SK-N-SH treated with all-trans-retinoic acid at 6 μM for 48 hours (cell line): Measurements from ENCODE around the gene DPP7.

Experiments
- ATAC-seq: fragments of 200-7000 bp; cut with Tn5 transposase; 3 replicates; pipeline ENCODE4 v1.9.1; 2020; ENCODE audit warnings: mild to moderate bottlenecking, moderate library complexity
- ARNTL ChIP-seq: fragments of 450-650 bp; formaldehyde crosslinking; IDR thresholded peaks from 2 replicates; pipeline ENCODE4 v1.5.0; 2020; ENCODE audit warnings: low read depth, mild to moderate bottlenecking, moderate library complexity, borderline replicate concordance
- CSDC2 ChIP-seq: fragments of 250-450 bp; sonication (Bioruptor Pico); IDR thresholded peaks from 2 replicates; pipeline ENCODE4 v1.5.0; 2020; ENCODE audit warnings: mild to moderate bottlenecking, moderate library complexity
- CSRNP3 ChIP-seq: fragments of 250-450 bp; sonication (Bioruptor Pico); IDR thresholded peaks from 2 replicates; pipeline ENCODE4 v1.5.1; 2021; ENCODE audit warnings: mild to moderate bottlenecking, moderate library complexity
- ESRRG ChIP-seq: fragments of 250-450 bp; sonication (Bioruptor Pico); IDR thresholded peaks from 2 replicates; pipeline ENCODE4 v1.6.1; 2021; ENCODE audit warnings: mild to moderate bottlenecking
- GLIS3 ChIP-seq: fragments of 250-450 bp; sonication (Bioruptor Pico); IDR thresholded peaks from 2 replicates; pipeline ENCODE4 v1.5.0; 2020; ENCODE audit warnings: mild to moderate bottlenecking, moderate library complexity
- PATZ1 ChIP-seq: fragments of 250-450 bp; sonication (Bioruptor Pico); IDR thresholded peaks from 2 replicates; pipeline ENCODE4 v1.8.0; 2020; ENCODE audit warnings: mild to moderate bottlenecking, moderate library complexity, borderline replicate concordance
- POU6F1 ChIP-seq: fragments of 250-450 bp; sonication (Bioruptor Pico); IDR thresholded peaks from 2 replicates; pipeline ENCODE4 v1.8.0; 2021; ENCODE audit warnings: low read depth, mild to moderate bottlenecking, moderate library complexity, borderline replicate concordance
- PPARA ChIP-seq: fragments of 250-450 bp; sonication (Bioruptor Pico); IDR thresholded peaks from 2 replicates; pipeline ENCODE4 v1.5.0; 2020; ENCODE audit warnings: mild to moderate bottlenecking, borderline replicate concordance
- RARB ChIP-seq: fragments of 250-450 bp; sonication (Bioruptor Pico); IDR thresholded peaks from 2 replicates; pipeline ENCODE4 v1.8.0; 2021; ENCODE audit warnings: mild to moderate bottlenecking, moderate library complexity
- TCF4 ChIP-seq: fragments of 250-450 bp; sonication (Bioruptor Pico); IDR thresholded peaks from 2 replicates; pipeline ENCODE4 v1.8.0; 2021; ENCODE audit warnings: mild to moderate bottlenecking, moderate library complexity, borderline replicate concordance
- TOX ChIP-seq: fragments of 250-450 bp; sonication (Bioruptor Pico); IDR thresholded peaks from 2 replicates; pipeline ENCODE4 v1.8.0; 2021; ENCODE audit warnings: mild to moderate bottlenecking, moderate library complexity, borderline replicate concordance
- TSHZ2 ChIP-seq: fragments of 250-450 bp; sonication (Bioruptor Pico); IDR thresholded peaks from 2 replicates; pipeline ENCODE4 v1.5.0; 2020; ENCODE audit warnings: mild to moderate bottlenecking, moderate library complexity
- ZC3H10 ChIP-seq: fragments of 250-450 bp; sonication (Bioruptor Pico); IDR thresholded peaks from 2 replicates; pipeline ENCODE4 v1.5.1; 2021; ENCODE audit warnings: mild to moderate bottlenecking, moderate library complexity
- ZFP3 ChIP-seq: fragments of 250-450 bp; sonication (Bioruptor Pico); IDR thresholded peaks from 2 replicates; pipeline ENCODE4 v1.5.0; 2020; ENCODE audit warnings: mild to moderate bottlenecking, moderate library complexity
- ZFP30 ChIP-seq: fragments of 450-650 bp; formaldehyde crosslinking; IDR thresholded peaks from 2 replicates; pipeline ENCODE4 v1.5.0; 2022; ENCODE audit warnings: mild to moderate bottlenecking, moderate library complexity
- ZNF8 ChIP-seq: fragments of 450-650 bp; formaldehyde crosslinking; IDR thresholded peaks from 2 replicates; pipeline ENCODE4 v1.5.0; 2020; ENCODE audit warnings: mild to moderate bottlenecking, moderate library complexity

DPP7 gene

GRCh38 chr9:137145731-137146526 lies 31.4 kb upstream of the DPP7 start:
- TF ChIP-seq GLIS3, result no peak
- no peak for TF ChIP-seq ARNTL (CRISPR knock-in tag)
- no peak for TF ChIP-seq ESRRG (CRISPR knock-in tag)
- no peak for TF ChIP-seq POU6F1 (CRISPR knock-in tag)
- no peak for TF ChIP-seq ZFP30
- TF ChIP-seq TOX, result no peak
- TF ChIP-seq TCF4 (CRISPR knock-in tag), result no peak
- no peak for ATAC-seq

GRCh38 chr9:137143459-137143858 lies 28.9 kb upstream of the DPP7 start:
- no peak for TF ChIP-seq ZFP30
- no peak for TF ChIP-seq PATZ1 (CRISPR knock-in tag)
- TF ChIP-seq ARNTL (CRISPR knock-in tag), result no peak
- no peak for TF ChIP-seq CSRNP3 (CRISPR knock-in tag)
- no peak for TF ChIP-seq ZFP3 (CRISPR knock-in tag)
- no peak for TF ChIP-seq ZNF8 (CRISPR knock-in tag)
- no peak for TF ChIP-seq TOX
- TF ChIP-seq PPARA (CRISPR knock-in tag), result no peak
- TF ChIP-seq ZC3H10 (CRISPR knock-in tag), result no peak
- TF ChIP-seq TSHZ2 (CRISPR knock-in tag), result no peak
- TF ChIP-seq ESRRG (CRISPR knock-in tag), result no peak
- no peak for TF ChIP-seq RARB (CRISPR knock-in tag)
- TF ChIP-seq CSDC2 (CRISPR knock-in tag), result no peak
- no peak for ATAC-seq

- ATAC-seq, result no peak
- TF ChIP-seq TCF4 (CRISPR knock-in tag) (no peak), ZC3H10 (CRISPR knock-in tag) (no peak), ZFP30 (no peak), ARNTL (CRISPR knock-in tag) (no peak), GLIS3 (no peak), ZNF8 (CRISPR knock-in tag) (no peak)
- TF ChIP-seq, all 23 proteins: peak for 0
Measured at GRCh38 chr9:137141976-137142936, 27.7 kb upstream of the DPP7 start.
